ENCODE results near the gene DRG2. TPM values are rescaled to one million over a fixed set of nuclear protein-coding genes. Genes with fewer than 3 reads are reported as not detected.
A peak's percentile ranks its signal among the peaks of the same experiment; 100 is the strongest.

Gene DRG2
- 10 to 100 TPM; 25.2 to 36.0 (median 34.4) TPM for total RNA-seq
- 10 to 100 TPM; 25.0 to 37.3 (median 27.6) TPM for polyA plus RNA-seq

- WGBS, 2 donors = 1% methylated on average over 52 of the region's 52 CpGs
Observed at GRCh38 chr17:18087610-18088491, at the start of gene DRG2. Gene DRG2, plus strand, starts transcription at chr17:18087948. Its CDS starts 76 bp downstream, at chr17:18088024.

DNA sequence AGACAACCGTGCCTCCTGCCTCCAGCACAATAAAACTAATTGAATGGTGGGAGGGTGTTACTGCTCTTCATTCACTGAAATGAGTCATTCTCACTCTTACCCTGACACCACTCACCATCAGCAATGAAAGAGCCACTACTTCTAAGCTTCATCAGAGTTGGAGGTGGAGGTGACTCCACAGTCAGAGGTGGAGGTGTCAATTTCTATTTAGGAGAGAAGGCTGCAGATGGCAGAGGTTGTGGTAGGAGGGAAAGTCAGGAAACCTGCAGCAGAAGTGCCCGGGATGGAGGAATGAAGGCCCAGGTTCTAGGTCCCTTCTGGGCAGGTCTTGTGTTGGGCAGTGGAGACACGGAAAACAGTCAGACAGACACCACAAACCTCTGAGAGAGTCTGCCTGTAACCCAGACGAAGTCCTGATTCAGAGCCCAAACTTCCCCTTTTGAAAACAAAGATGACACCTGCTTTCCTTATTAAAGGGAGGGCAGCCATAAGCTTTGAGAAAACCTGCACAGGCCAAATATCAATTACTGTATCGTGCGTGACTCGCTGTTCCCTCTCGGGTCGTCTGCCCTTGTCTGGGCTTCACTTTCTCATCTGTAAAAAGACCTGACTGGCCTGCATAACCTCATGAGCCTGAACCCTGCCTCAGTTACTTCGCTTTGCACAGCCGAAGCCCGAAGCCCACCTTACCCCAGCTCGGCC lies 49.4 kb upstream of the DRG2 start:
- Histone ChIP-seq H3K36me3 (no peaks in the 10 kb centered on the region), H3K4me3 (peak overlapping the region; percentile 74 to 96 (median 86)), H3K4me1 (peaks cover 0 to 45% (median 37%) of the 10 kb centered on the region in 4 donors), H3K27me3 (no peaks in the 10 kb centered on the region), H3K27ac (peak overlapping the region; percentile 84 to 91 (median 89)), H3K9me3 (no peaks in the 10 kb centered on the region)
- intact Hi-C loops (cut with DNase I) = loop anchor here (2.0 to 5.0 kb wide), 4 partner anchors 66 to 357 kb away; partner anchors contain the start of genes DRC3, RAI1 and TOM1L2
- 1 to 4% methylated on average over 13 of the region's 13 CpGs for WGBS, 2 donors
- TF ChIP-seq POLR2AphosphoS5 (IDR thresholded peaks at IDR 0.05) (no peak), CTCF (IDR thresholded peaks at IDR 0.05) (no peak), POLR2A (IDR thresholded peaks at IDR 0.05) (no peak), EP300 (IDR thresholded peaks at IDR 0.05) (no peak)
- no peak for DNase-seq

More at GRCh38 chr17:18087610-18088491, at the start of gene DRG2:
- peak; percentile 96 for DNase-seq
- Histone ChIP-seq H3K4me1 (peaks cover 0 to 23% (median 10%) of the 10 kb centered on the region in 4 donors), H3K4me3 (peak within 1 kb of the TSS; percentile 62 to 93 (median 84)), H3K27me3 (no peaks in the 10 kb centered on the region), H3K36me3 (peaks cover 0 to 13% (median 0%) of the 10 kb centered on the region in 4 donors), H3K9me3 (no peaks in the 10 kb centered on the region), H3K27ac (peak within 1 kb of the TSS; percentile 81 to 88 (median 84))
- intact Hi-C loops (cut with DNase I) = loop anchor here (5.0 kb wide), 1 partner anchor 94 kb away; the partner anchor contains the start of gene ALKBH5
- TF ChIP-seq EP300 (IDR thresholded peaks at IDR 0.05) (peak in 1 of 4 donors; percentile 28), CTCF (IDR thresholded peaks at IDR 0.05) (no peak), POLR2AphosphoS5 (IDR thresholded peaks at IDR 0.05) (peak; percentile 43 to 82 (median 77)), POLR2A (IDR thresholded peaks at IDR 0.05) (no peak)

DNA sequence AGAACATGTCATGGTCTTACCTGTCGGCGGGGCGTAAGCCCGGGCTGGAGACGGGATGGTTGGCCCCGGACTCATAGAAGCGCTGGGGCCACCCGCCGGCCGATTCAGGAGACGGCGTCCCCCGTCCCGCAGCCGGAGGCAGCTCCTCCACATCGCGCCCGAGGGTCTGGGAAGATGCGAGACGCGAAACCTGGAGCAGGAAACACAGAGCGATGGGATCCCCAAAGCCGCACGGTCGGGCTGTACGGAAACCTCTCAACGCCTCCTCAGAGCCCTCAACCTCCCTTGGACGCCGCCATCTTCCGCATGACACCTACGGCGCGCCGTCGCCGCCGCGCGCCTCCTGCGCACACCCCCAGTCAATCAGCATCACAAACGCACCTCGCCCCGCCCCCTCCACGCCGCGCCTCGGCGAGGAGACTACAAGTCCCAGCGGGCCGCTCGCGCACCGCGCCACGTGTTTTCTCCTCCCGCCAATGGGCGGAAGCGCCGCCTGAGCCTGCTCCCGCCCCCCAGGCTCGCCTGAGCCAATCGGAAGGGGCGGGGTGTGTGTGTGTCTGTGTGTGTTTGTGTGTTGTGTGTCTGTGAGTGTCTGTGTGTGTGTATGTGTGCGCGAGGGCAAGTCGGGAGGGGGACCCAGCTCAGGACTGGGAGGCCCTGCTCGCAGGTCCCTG lies 48.8 kb upstream of the DRG2 start, which contains the start of the genes ATPAF2 and GID4:
Gene ATPAF2, minus strand, starts transcription at position 308 of the 674 bp plus-strand sequence. Its CDS starts 155 bp downstream, at position 153.
Gene GID4, plus strand, starts transcription at position 548 of the 674 bp plus-strand sequence. Its CDS starts 57 bp downstream, at position 605.
- H3K27me3 ChIP-seq = no peaks in the 10 kb centered on the region
- H3K4me1 ChIP-seq = peaks cover 0 to 45% (median 37%) of the 10 kb centered on the region in 4 donors
- WGBS, 2 donors = 0% methylated on average over 67 of the region's 67 CpGs
- DNase-seq = peak; percentile 100
- intact Hi-C loops (cut with DNase I) = loop anchor here (2.0 to 5.0 kb wide), 4 partner anchors 67 to 358 kb away; partner anchors contain the start of genes DRC3, RAI1 and TOM1L2
- peak within 1 kb of the TSS; percentile 80 to 96 (median 87) for H3K4me3 ChIP-seq
- no peak for TF ChIP-seq CTCF (IDR thresholded peaks at IDR 0.05)
- TF ChIP-seq POLR2AphosphoS5 (IDR thresholded peaks at IDR 0.05) = peak; percentile 54 to 81 (median 73)
- H3K36me3 ChIP-seq = no peaks in the 10 kb centered on the region
- H3K27ac ChIP-seq = peak within 1 kb of the TSS; percentile 84 to 91 (median 89)
- no peaks in the 10 kb centered on the region for H3K9me3 ChIP-seq
